Inferior parietal cortex (tissue), 1 donor: ENCODE data around the gene AQP5.

Experiments
- DNase-seq: peaks from one replicate; pipeline ENCODE4 v3.0.0-alpha.2; 2016; ENCODE audit errors: extremely low spot score

The AQP5 gene

DNA sequence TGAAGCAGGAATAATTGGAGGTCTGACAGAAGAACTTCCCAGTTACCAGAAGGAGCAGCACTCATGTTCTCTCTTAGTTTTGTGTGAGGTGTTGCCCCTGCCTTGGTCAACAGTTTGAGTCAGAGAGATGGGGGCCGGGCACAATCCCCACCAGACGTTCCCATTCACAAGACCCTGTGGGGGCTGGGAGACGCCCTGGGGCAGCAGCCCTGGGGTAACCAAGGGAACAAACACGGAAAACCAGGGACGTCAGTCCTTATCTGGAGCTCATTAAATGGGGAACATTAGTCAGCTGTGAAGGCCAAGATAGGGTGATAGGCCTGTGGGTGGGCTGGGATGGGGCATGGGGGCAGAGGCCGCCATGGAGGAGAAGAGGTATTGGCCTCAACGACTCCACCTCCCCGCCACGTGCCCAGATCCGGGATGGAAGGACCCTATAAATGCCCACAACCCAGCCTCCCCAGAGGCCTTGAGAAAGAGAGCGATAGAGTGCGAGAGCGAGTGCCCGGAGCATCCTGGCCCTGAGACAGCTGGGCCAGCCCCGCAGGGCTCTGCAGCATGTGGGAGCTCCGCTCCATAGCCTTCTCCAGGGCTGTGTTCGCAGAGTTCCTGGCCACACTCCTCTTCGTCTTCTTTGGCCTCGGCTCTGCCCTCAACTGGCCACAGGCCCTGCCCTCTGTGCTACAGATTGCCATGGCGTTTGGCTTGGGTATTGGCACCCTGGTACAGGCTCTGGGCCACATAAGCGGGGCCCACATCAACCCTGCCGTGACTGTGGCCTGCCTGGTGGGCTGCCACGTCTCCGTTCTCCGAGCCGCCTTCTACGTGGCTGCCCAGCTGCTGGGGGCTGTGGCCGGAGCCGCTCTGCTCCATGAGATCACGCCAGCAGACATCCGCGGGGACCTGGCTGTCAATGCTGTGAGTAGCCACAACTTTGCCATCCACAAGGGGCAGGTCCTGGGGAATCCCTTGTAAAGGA is 11.1 kb upstream of the AQP5 start, which contains the start of gene AQP2:
Gene AQP2 (plus strand): TSS at position 465 of the 979 bp plus-strand sequence. CDS start 94 bp downstream, at position 559.
- no peak for DNase-seq

- no peak for DNase-seq
Observed at GRCh38 chr12:49951411-49952240, 10.0 kb upstream of the AQP5 start.

- no peak for DNase-seq
Observed at GRCh38 chr12:49952391-49953055, 9.1 kb upstream of the AQP5 start.

DNA sequence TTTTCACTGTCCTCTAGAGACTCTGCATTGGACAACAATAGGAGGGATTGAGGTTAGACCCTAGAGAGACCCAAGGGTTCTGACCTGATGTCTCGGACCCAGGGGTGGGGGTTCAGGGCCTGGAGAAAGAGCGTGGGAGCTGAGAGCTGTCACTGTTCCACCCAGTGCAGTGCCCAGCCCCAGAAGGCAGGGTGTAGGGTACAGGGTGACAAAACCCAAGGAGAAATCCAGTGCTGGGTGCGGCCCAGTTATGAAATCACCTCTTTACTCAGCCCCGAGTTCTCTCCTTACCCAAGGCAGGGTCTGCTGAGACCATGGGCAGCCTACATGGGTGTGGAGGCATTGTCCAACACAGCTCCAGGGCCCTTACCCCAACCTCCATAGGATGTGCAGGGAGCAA is 8.5 kb upstream of the AQP5 start:
- no peak for DNase-seq

DNA sequence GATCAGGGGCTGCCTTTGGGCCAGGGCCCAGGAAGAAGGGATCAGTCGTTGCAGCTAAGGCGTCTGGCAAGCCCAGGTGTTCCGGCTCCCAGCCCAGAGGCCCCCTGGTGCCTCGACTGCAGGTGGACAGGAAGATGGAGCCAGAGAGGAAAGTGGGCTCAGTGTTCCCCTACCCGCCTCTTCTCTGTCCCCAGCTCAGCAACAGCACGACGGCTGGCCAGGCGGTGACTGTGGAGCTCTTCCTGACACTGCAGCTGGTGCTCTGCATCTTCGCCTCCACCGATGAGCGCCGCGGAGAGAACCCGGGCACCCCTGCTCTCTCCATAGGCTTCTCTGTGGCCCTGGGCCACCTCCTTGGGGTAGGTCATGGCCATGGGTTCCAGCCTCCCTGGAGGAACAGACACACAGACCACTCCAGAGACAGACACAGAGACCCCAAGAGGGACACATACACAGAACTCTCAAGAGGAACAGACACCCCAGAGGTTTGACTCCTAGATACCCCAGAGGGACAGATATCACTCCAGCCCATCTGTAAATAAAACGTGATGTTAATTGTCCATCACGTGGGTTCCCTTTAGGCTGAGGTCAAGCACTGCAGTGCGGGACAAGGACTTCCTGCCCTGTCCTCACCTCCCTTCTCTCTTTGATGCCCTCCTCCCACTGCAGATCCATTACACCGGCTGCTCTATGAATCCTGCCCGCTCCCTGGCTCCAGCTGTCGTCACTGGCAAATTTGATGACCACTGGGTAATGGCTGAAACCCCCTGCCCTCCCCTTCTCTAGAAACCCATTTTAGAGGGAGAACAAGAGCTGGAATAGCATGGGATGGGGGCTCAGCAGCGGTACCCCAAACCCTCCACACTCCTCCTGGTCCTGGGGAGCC is 7.5 kb upstream of the AQP5 start:
- DNase-seq, result no peak

- DNase-seq, result no peak
Observed at GRCh38 chr12:49954863-49955830, 6.5 kb upstream of the AQP5 start.

DNA sequence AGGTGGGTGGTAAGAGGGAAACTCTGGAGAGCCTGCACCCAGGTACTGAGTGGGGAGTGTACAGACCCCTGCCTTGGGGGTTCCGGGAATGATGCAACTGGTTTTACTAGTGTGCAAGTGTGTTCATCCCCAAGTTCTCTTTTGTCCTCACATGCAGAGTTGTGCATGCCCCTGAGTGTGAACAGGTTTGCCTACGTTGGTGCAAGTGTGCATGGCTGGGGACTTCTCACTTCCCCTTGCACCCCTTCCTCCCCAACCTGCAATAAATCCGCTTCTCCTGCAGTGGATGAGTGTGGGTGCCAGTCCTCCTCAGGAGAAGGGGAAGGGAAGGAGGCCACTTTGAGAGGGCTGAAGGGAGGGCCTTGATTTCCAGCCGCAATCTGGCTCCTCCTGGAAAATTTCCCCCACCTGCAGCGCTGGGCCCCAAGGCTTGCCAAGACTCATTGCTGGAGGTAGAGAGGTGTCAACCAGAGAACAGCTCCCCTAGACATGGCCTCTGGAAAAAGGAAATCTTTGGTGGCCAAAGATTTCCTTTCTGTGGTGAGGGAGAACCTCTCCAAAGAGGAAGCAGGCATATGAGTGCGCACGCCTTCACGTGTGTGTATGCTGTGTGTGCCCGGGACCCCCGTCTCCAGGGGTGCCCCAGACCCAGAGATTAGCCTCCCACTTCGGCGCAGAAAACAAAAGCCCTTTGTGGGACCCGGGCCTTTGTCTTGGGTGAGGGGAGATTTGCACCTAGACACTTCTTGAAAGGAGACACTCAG is 5.6 kb upstream of the AQP5 start:
- DNase-seq, result no peak

DNA sequence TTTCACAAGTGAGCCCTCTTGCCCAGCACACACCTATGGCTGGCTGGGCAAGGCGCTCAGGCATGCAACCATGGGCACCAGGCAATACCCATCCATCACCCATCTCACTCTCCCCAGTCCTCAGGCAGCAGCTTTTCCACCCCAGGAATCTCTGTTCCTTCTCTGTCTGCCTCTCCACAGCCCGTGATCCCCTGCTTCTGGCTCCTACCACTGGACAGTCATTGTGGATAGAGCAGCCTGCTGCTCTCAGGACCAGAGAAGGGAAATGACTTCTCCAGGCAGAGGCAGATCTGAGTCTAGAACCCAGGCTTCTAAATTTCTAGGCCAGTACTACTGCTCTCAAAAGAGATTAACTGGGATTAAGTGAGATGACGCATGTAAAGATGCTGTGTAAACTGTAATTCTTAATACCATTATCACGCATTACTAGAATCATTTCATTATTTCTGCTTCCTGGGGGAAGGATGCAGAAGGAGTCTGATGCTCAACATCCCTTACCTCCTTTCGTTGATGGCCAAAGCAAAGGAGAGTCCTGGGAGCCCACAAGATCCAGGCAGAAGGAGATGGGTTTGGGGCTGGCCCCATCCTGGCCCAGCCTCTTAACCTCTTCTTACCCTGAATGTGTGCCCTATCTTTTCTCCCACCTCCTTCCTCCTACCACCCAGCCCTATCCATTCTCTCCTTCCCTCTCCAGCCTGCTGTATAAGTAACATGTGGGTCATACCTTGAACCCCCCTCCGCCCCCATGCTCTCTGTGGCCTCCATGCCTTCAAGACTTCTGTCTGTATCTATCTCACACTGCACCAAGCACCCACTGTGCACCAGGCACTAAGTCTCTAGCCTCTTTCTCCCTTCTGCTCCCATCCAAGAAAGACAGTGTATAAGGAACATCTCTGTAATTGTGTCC is 4.8 kb upstream of the AQP5 start:
- no peak for DNase-seq

DNA sequence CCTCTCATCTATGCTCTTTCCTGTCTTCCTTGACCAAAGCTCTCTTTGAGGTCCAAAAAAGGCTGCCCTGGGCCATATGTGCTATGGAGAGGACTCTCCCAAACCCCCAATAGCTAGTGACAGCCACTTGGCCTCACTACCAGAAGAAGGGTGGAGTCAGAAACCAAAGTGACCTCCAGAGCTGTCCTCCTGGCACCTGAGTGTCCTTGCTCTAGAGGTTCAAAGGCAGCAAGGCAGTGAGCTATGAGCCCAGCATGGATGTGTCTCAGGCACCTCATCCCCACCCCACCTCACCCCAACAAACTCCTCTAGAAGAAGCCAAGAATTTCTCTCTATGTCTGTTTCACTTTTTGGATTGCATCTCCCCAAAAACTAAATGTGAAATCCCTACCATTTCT is 4.1 kb upstream of the AQP5 start:
- no peak for DNase-seq

GRCh38 chr12:49959685-49960473 is 1.8 kb upstream of the AQP5 start:
- DNase-seq, result no peak

DNA sequence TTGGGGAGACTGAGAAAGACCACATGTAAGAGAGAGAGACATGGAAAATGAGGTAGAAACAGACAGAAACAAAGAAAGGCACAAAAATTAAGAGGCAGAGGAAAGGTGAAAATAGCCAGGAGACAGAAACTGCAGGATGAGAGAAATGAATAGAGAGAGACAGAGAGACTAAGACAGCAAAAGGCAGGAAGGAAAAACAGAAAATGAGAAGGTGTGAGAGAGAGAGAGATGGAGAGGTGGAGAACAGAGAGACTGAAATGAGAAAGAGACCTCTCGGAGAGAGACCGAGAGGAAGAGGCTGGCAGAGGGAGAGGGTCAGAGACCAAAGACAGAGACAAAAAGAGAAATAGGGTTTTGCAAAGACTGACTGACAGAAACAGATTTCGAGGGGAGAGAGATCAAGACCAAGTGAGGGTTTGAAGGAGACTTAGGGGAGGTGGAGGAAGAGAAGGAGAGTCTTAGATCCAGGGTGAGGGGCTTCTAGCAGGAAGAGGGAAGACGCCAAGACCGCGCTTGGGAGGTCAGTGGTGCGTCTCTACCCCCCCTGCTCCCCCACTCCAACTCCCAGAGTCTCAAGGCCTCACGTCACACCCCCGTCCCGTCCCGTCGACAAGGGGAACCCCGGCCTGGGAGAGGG is 1.1 kb upstream of the AQP5 start:
- DNase-seq, result no peak

DNA sequence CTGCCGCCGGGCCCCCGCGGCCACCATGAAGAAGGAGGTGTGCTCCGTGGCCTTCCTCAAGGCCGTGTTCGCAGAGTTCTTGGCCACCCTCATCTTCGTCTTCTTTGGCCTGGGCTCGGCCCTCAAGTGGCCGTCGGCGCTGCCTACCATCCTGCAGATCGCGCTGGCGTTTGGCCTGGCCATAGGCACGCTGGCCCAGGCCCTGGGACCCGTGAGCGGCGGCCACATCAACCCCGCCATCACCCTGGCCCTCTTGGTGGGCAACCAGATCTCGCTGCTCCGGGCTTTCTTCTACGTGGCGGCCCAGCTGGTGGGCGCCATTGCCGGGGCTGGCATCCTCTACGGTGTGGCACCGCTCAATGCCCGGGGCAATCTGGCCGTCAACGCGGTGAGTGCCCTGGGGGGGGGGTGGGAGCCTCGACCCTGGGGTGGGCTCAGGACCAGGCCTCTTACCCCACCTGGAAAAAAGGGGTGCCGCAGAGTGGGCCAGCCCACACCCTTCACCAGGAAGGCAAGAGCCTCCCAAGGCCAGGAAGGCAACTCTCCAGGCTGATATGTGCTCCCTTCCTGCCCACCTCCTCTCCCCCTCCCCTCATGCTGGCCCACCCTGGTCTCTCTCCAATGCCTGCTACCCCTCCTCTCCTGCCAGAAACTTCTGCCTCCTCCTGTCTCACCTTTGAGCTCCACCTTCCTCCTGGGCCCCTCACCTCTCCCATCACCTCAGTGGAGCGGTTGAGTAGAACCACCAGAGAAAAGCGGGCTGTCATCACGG is 507 bp downstream of the AQP5 start:
- no peak for DNase-seq

GRCh38 chr12:49962861-49963765 is 1.4 kb downstream of the AQP5 start:
- DNase-seq, result no peak

GRCh38 chr12:49963976-49964815 is 2.5 kb downstream of the AQP5 start:
- no peak for DNase-seq
